Ramos (cell line): ENCODE data around the gene LPCAT1.
"Not testable (repeated sequence)": the region's sequence is repeated elsewhere in the genome, so short reads cannot be mapped to it uniquely, and the experiment has no call there.

Source experiments
- in situ Hi-C: fragments of 300-500 bp; cut with MboI; formaldehyde crosslinking; loops from one replicate; pipeline ENCODE4 v1.14.3; 2022; ENCODE audit warnings: low sequenced_read_pairs; ENCODE audit not compliant: unreplicated experiment

Gene LPCAT1

GRCh38 chr5:1437876-1438559 is 85.7 kb downstream of the LPCAT1 start:
- in situ Hi-C loops, result no loop called here

GRCh38 chr5:1437226-1437829 is 86.4 kb downstream of the LPCAT1 start:
- in situ Hi-C loops, result no loop called here

GRCh38 chr5:1436681-1437080 is 87.1 kb downstream of the LPCAT1 start:
- in situ Hi-C loops, result no loop called here

DNA sequence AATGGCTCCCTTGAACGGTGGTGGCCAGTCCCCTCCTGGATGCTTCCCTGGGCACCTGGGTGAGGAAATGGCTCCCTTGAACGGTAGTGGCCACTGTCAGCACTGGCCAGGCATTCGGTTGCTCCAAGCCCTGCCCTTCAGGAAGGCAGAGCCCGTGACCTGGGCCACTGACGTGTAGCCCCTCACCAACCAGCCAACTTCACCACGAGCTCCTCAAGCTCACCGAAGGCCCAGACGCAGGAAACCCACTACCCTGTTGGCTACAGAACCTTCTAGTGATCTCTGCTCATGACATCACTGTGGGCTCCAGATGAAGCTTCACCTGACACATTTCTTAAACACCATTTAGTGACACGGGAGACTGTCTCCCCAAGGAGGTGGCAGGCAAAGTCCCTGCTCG is 87.7 kb downstream of the LPCAT1 start:
- in situ Hi-C loops, result no loop called here

GRCh38 chr5:1435369-1435768 is 88.4 kb downstream of the LPCAT1 start:
- in situ Hi-C loops, result no loop called here

- in situ Hi-C loops, result no loop called here
Observed at GRCh38 chr5:1432296-1432695, 91.5 kb downstream of the LPCAT1 start.

DNA sequence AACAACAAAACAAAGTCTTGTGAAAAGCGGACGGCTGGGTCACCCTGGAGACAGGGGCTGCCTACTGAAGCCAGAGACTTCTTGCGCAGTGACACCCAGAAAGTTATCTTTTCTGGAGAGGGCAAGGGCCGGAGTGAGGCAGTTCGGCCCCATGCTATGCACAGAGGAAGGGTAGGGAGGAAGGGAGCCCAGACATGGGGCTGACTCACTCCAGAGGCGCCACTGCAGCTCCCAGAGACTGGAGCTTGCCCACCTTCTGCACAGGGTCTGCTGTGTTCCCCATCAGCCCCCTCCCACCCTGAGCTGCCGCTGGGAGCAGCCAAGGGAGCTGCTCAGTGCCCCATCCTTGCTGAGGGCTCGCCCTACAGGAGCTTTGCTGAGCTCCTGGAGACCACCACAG is 91.9 kb downstream of the LPCAT1 start:
- in situ Hi-C loops, result no loop called here

GRCh38 chr5:1431021-1431811 is 92.5 kb downstream of the LPCAT1 start:
- in situ Hi-C loops, result no loop called here

- in situ Hi-C loops, result no loop called here
Observed at GRCh38 chr5:1430121-1430795, 93.5 kb downstream of the LPCAT1 start.

DNA sequence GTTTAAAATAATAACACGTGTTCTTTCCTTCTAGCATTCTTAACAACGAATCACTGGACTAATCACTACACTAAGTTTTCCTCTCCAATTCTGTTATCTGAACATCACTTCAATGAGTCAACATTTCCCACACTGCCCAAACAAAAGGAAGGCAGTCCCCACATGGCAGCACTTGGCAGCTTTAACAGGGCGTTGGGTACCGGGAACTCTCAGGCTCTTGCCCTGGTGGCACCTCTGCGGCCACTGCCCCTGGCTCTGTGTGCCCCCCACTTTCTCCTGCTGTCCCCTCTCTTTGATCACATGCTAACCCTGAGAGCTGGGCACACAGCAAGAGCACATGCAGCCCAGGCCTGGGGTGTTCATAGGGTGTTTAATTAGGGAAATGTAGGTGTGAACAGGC is 94.3 kb downstream of the LPCAT1 start:
- in situ Hi-C loops, result no loop called here

- in situ Hi-C loops, result no loop called here
Observed at GRCh38 chr5:1429066-1429465, 94.7 kb downstream of the LPCAT1 start.

DNA sequence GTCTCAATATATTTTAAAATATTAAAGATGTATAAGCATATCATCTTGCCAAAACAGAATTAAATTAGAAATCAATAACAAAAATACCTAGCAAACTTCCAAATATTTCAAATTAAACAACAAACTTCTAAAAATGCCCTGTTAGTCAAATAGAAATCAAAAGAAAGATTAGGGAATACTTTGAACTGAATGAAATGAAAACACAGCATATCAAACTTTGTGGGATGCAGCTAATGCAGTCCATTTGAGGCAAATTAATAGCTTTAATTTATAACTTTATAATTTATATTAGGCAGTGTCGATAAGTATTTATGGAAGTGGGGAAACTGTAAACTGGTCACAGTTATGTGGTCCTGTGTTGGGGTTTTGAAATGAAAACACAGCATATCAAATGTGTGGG is 95.7 kb downstream of the LPCAT1 start:
- in situ Hi-C loops, result no loop called here

DNA sequence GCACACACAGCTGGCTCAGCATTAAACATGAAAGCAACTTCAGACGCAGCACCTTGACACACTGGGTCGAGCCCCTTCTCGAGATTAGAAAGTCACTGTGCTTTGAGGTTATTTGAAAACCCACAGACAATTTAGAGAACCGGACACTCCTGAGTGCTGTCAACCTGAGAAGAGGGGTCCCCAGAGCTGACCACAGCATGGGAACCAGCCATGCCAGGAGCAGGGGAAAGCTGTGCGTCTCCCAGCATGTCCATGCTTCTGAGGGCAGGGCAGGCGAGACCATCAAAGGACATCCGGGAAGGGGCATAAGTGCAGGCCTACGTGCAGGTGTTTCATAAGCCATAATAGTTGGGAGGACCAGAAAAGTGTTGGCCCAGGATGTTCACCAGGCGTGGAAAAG is 99.0 kb downstream of the LPCAT1 start:
- in situ Hi-C loops, result no loop called here

GRCh38 chr5:1423901-1424603 is 99.7 kb downstream of the LPCAT1 start:
- in situ Hi-C loops, result no loop called here

DNA sequence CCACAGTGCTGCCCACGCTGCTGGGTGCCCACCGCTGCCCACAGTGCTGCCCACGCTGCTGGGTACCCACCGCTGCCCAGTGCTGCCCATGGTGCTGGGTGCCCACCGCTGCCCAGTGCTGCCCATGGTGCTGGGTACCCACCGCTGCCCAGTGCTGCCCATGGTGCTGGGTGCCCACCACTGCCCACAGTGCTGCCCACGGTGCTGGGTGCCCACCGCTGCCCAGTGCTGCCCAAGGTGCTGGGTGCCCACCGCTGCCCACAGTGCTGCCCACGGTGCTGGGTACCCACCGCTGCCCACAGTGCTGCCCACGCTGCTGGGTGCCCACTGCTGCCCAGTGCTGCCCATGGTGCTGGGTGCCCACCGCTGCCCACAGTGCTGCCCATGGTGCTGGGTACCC is 101.2 kb downstream of the LPCAT1 start:
- in situ Hi-C loops, result not testable (repeated sequence)

DNA sequence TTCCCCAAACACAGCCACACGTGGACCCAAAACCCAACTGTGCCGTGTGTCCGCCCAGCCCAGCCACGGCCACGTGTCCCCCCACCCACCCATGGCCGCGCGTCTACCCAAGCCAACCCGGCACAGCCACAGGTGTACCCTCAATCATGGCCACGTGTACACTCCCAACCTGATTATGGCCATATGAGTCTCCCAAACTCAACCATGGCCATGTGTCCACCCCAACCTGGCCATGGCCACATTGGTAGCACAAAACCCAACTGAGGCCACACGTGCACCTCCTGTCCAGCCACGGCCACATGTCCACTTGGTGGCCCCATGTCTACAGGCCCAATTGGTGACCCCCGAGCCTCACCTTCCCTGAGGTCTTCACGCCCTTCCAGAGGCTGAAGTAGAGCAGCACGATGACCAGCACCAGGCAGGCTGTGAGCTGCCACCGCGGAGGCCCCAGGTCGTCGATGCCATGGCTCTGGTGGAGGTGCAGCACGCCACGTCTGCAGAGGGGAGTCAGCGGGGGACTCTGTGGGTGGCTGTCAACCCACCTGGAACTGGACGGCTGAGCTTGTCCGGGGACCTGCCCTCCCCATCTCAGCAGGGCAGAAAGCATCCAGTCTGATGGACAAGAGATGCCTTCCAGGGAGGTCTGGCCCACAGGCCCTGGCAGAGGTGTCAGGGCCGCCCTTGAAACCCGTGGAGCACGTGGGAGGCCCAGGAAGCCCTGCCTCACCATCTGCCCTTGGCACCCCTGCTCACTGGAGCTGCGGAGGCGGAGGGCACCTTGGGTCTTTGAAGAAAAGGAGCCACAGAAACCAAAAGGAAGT is 102.0 kb downstream of the LPCAT1 start:
- in situ Hi-C loops, result no loop called here

- in situ Hi-C loops, result no loop called here
Observed at GRCh38 chr5:1420211-1421195, 103.3 kb downstream of the LPCAT1 start.

- in situ Hi-C loops, result no loop called here
Observed at GRCh38 chr5:1419476-1420210, 104.1 kb downstream of the LPCAT1 start.
